CD4-positive, alpha-beta T cell (primary cell): ENCODE measurements around the gene ZFP36L2. TPM values are rescaled to one million over a fixed set of nuclear protein-coding genes. Genes with fewer than 3 reads are reported as not detected.

Experiments used
- ATAC-seq: fragments of 200-7000 bp; cut with Tn5 transposase; one replicate; pipeline ENCODE4 v1.10.0; 2022; ENCODE audit warnings: mild to moderate bottlenecking; ENCODE audit not compliant: poor library complexity
- CTCF ChIA-PET: fragments of 350-600 bp; sonication (Branson Sonifier 250); formaldehyde crosslinking; loops from one replicate; lab custom pipeline; 2021; ENCODE audit warnings: antibody characterized with exemption, inconsistent platforms; lab: Charles Lee
- POLR2A ChIA-PET: fragments of 350-600 bp; sonication (Branson Sonifier 250); formaldehyde crosslinking; loops from one replicate; lab custom pipeline; 2021; ENCODE audit warnings: antibody characterized with exemption, inconsistent platforms; lab: Charles Lee
- DNase-seq, 14 experiments: peaks; one replicate each; pipeline ENCODE4 v3.0.0-alpha.2; 2013 to 2020; ENCODE audit warnings: mixed read lengths in 2 of 14
- H3K27ac ChIP-seq, 2 donors: one replicate each; pipeline versions ENCODE4 v1.5.1 to v1.7.0; 2013; ENCODE audit warnings: low read length in 2 of 2, low read depth in 1 of 2, mild to moderate bottlenecking in 1 of 2
- H3K27me3 ChIP-seq, 2 experiments: 1 replicate in 1 of 2; 2 replicates in 1 of 2; pipeline versions ENCODE4 v1.6.1 to v1.7.0; 2013; ENCODE audit warnings: low read length in 2 of 2, control low read depth in 1 of 2, mild to moderate bottlenecking in 1 of 2, moderate library complexity in 1 of 2; ENCODE audit not compliant: insufficient read depth in 2 of 2, control insufficient read depth in 1 of 2
- H3K36me3 ChIP-seq: one replicate; pipeline ENCODE4 v1.6.1; 2013; ENCODE audit warnings: low read length, control low read depth; ENCODE audit not compliant: insufficient read depth
- H3K4me1 ChIP-seq: one replicate; pipeline ENCODE4 v1.6.1; 2013; ENCODE audit warnings: low read length, control low read depth; ENCODE audit not compliant: insufficient read depth
- H3K4me3 ChIP-seq: one replicate; pipeline ENCODE4 v1.5.1; 2013; ENCODE audit warnings: mild to moderate bottlenecking, low read length, moderate library complexity
- H3K9me3 ChIP-seq, 2 experiments: 1 replicate in 1 of 2; 2 replicates in 1 of 2; pipeline versions ENCODE4 v1.6.1 to v1.7.0; 2013; ENCODE audit warnings: low read length in 2 of 2, mild to moderate bottlenecking in 2 of 2, control low read depth in 1 of 2, moderate library complexity in 1 of 2; ENCODE audit not compliant: control insufficient read depth in 1 of 2, insufficient read depth in 1 of 2
- H3K27ac Mint-ChIP-seq: one replicate; pipeline ENCODE4 v1.8.0; 2020; ENCODE audit warnings: mixed read lengths
- H3K27me3 Mint-ChIP-seq: one replicate; pipeline ENCODE4 v1.8.0; 2021; ENCODE audit warnings: mixed read lengths
- H3K36me3 Mint-ChIP-seq: one replicate; pipeline ENCODE4 v1.8.0; 2021; ENCODE audit warnings: low read depth, mixed read lengths
- H3K4me1 Mint-ChIP-seq: one replicate; pipeline ENCODE4 v1.8.0; 2021; ENCODE audit warnings: low read depth, mixed read lengths
- H3K4me3 Mint-ChIP-seq: one replicate; pipeline ENCODE4 v1.8.0; 2020; ENCODE audit warnings: mild to moderate bottlenecking, mixed read lengths
- H3K9me3 Mint-ChIP-seq: one replicate; pipeline ENCODE4 v1.8.0; 2020; ENCODE audit warnings: mixed read lengths
- CTCF ChIP-seq: fragments of 200-600 bp; IDR thresholded peaks from one replicate; pipeline ENCODE4 v1.8.0; 2022; ENCODE audit warnings: antibody characterized with exemption, mild to moderate bottlenecking
- intact Hi-C, 2 experiments: fragments of 100-400 bp; cut with DNase I in 1 of 2; cut with micrococcal nuclease in 1 of 2; formaldehyde crosslinking; loops; one replicate each; pipeline versions ENCODE4 v1.15.1 to v1.9.0; 2023 to 2025; cut with DNase I, micrococcal nuclease
- total RNA-seq, 174 experiments: library from RNA in 2 of 174; stranded (reverse) in 2 of 174; gene quantifications; one replicate each; pipeline ENCODE4 v1.2.3 and lab custom pipeline; 2021 to 2026

The ZFP36L2 gene
- total RNA-seq, 2 experiments from 2014 or later = 1,602 to 1,631 TPM

GRCh38 chr2:43178055-43178598 is 48.3 kb downstream of the ZFP36L2 start:
- Histone ChIP-seq H3K4me3 (no peak overlapping the region), H3K36me3 (no peaks in the 10 kb centered on the region), H3K27ac (peak overlapping the region; percentile 54 to 77), H3K4me1 (peaks cover 84% of the 10 kb centered on the region), H3K27me3 (no peaks in the 10 kb centered on the region), H3K9me3 (no peaks in the 10 kb centered on the region)
- POLR2A ChIA-PET = interaction anchor here (0.9 to 16.1 kb wide), 7 partner anchors 8 to 43 kb away, joined by 3 to 790 read pairs (median 5); partner anchors contain the start of gene ZFP36L2
- DNase-seq (no peak), ATAC-seq (no peak)
- Mint-ChIP-seq H3K9me3 (no peaks in the 10 kb centered on the region), H3K4me1 (peaks cover 76% of the 10 kb centered on the region), H3K4me3 (peak overlapping the region; percentile 70), H3K27ac (peak overlapping the region; percentile 97), H3K27me3 (no peaks in the 10 kb centered on the region), H3K36me3 (peaks cover 12% of the 10 kb centered on the region)
- no peak for TF ChIP-seq CTCF
- intact Hi-C loops = no loop called here
- CTCF ChIA-PET = interaction anchor here (1.5 kb wide), 2 partner anchors 38 to 41 kb away, joined by 3 read pairs; no protein-coding TSS in a partner anchor

GRCh38 chr2:43176449-43176848 is 50.0 kb downstream of the ZFP36L2 start:
- POLR2A ChIA-PET = interaction anchor here (1.0 to 16.1 kb wide), 5 partner anchors 8 to 45 kb away, joined by 3 to 790 read pairs (median 165); partner anchors contain the start of gene ZFP36L2
- Histone ChIP-seq H3K9me3 (no peaks in the 10 kb centered on the region), H3K4me3 (no peak overlapping the region)

GRCh38 chr2:43175876-43176275 is 50.5 kb downstream of the ZFP36L2 start:
- Histone ChIP-seq H3K27ac (peak overlapping the region; percentile 96 to 97), H3K27me3 (no peaks in the 10 kb centered on the region), H3K9me3 (no peaks in the 10 kb centered on the region), H3K4me1 (peaks cover 99% of the 10 kb centered on the region), H3K4me3 (no peak overlapping the region), H3K36me3 (no peaks in the 10 kb centered on the region)
- no peaks in the 10 kb centered on the region for H3K27me3 Mint-ChIP-seq
- peaks cover 85% of the 10 kb centered on the region for H3K4me1 Mint-ChIP-seq
- ATAC-seq (peak; percentile 12), DNase-seq (peak in 6 of 14 experiments; percentile 31 to 75 (median 50))
- H3K4me3 Mint-ChIP-seq = peak overlapping the region; percentile 74
- peaks cover 12% of the 10 kb centered on the region for H3K36me3 Mint-ChIP-seq
- H3K27ac Mint-ChIP-seq = peak overlapping the region; percentile 97
- intact Hi-C loops = loop anchor here (1.0 to 2.0 kb wide), 2 partner anchors 18 to 53 kb away; no protein-coding TSS in a partner anchor
- TF ChIP-seq CTCF = no peak
- POLR2A ChIA-PET = interaction anchor here (2.1 to 16.1 kb wide), 6 partner anchors 11 to 45 kb away, joined by 15 to 790 read pairs (median 93); partner anchors contain the start of gene ZFP36L2
- CTCF ChIA-PET = interaction anchor here (0.7 to 4.9 kb wide), 4 partner anchors 17 to 53 kb away, joined by 3 to 31 read pairs (median 5); no protein-coding TSS in a partner anchor
- no peaks in the 10 kb centered on the region for H3K9me3 Mint-ChIP-seq

More at GRCh38 chr2:43176449-43176848, 50.0 kb downstream of the ZFP36L2 start:
- Histone ChIP-seq H3K4me1 (peaks cover 99% of the 10 kb centered on the region), H3K36me3 (no peaks in the 10 kb centered on the region), H3K27me3 (no peaks in the 10 kb centered on the region), H3K27ac (peak overlapping the region; percentile 96 to 97)
- no peaks in the 10 kb centered on the region for H3K9me3 Mint-ChIP-seq
- CTCF ChIA-PET = interaction anchor here (1.2 to 4.9 kb wide), 6 partner anchors 17 to 49 kb away, joined by 3 to 31 read pairs (median 3); no protein-coding TSS in a partner anchor
- peak in 1 of 14 experiments; percentile 40 for DNase-seq
- peaks cover 12% of the 10 kb centered on the region for H3K36me3 Mint-ChIP-seq
- intact Hi-C loops = no loop called here
- ATAC-seq = no peak
- peak overlapping the region; percentile 74 for H3K4me3 Mint-ChIP-seq
- peak overlapping the region; percentile 97 for H3K27ac Mint-ChIP-seq
- H3K4me1 Mint-ChIP-seq = peaks cover 86% of the 10 kb centered on the region
- no peaks in the 10 kb centered on the region for H3K27me3 Mint-ChIP-seq
- TF ChIP-seq CTCF = no peak
